ENCODE results near the gene KCTD4. TPM values are rescaled to one million over a fixed set of nuclear protein-coding genes. Genes with fewer than 3 reads are reported as not detected.
"Not testable (repeated sequence)": the region's sequence is repeated elsewhere in the genome, so short reads cannot be mapped to it uniquely, and the experiment has no call there.

Gene KCTD4
- total RNA-seq: not detected
- not detected for polyA plus RNA-seq
- long read RNA-seq, donor 1: 0 reads
- long read RNA-seq, donor 2, partial matches to known transcripts: 89 of 194 reads
- long read RNA-seq, donor 2, other reads (novel, unspliced or antisense): 105 of 194 reads
- long read RNA-seq, donor 3: 0 reads

- peaks cover 2% of the 10 kb centered on the region for H3K4me1 ChIP-seq (ENCODE audit: insufficient read depth)
- H3K4me3 ChIP-seq: no peak within 1 kb of the TSS
- 89 to 93% (median 90%) methylated on average over 2 of the region's 2 CpGs for WGBS, 3 donors
- no peak within 1 kb of the TSS for H3K27ac ChIP-seq
- no peaks in the 10 kb centered on the region for H3K9me3 ChIP-seq
- DNase-seq: no peak
- no peaks in the 10 kb centered on the region for H3K27me3 ChIP-seq
- intact Hi-C loops (cut with DNase I): no loop called here
- H3K36me3 ChIP-seq: no peaks in the 10 kb centered on the region
- TF ChIP-seq EP300 (IDR thresholded peaks at IDR 0.05): no peak
Observed at GRCh38 chr13:45200701-45201232, at the start of gene KCTD4. KCTD4 (minus strand) TSS chr13:45201045; CDS start chr13:45194567, 6,478 bp downstream.

GRCh38 chr13:45249662-45250061, 48.8 kb upstream of the KCTD4 start:
- DNase-seq: no peak
- Histone ChIP-seq H3K36me3 (no peaks in the 10 kb centered on the region), H3K4me3 (no peak overlapping the region), H3K27me3 (no peaks in the 10 kb centered on the region), H3K4me1 (ENCODE audit: insufficient read depth) (no peaks in the 10 kb centered on the region), H3K27ac (no peak overlapping the region), H3K9me3 (no peaks in the 10 kb centered on the region)
- intact Hi-C loops (cut with DNase I): no loop called here
- TF ChIP-seq POLR2A (IDR thresholded peaks at IDR 0.05): no peak
- no peak for TF ChIP-seq CTCF (IDR thresholded peaks at IDR 0.05)
- no peak for TF ChIP-seq EP300 (IDR thresholded peaks at IDR 0.05)
- 81 to 88% (median 88%) methylated on average over 3 of the region's 3 CpGs for WGBS, 3 donors

- H3K9me3 ChIP-seq; H3K36me3 ChIP-seq; H3K27me3 ChIP-seq; H3K4me1 ChIP-seq (ENCODE audit: insufficient read depth); H3K4me3 ChIP-seq; H3K27ac ChIP-seq; intact Hi-C loops (cut with DNase I); DNase-seq: not testable (repeated sequence)
- WGBS, 3 donors: 95 to 96% (median 95%) methylated on average over 7 of the region's 7 CpGs
Observed at GRCh38 chr13:45244736-45245135, 43.9 kb upstream of the KCTD4 start.

- TF ChIP-seq EP300 (IDR thresholded peaks at IDR 0.05): no peak
- no peak for TF ChIP-seq POLR2A (IDR thresholded peaks at IDR 0.05)
- no peak for TF ChIP-seq CTCF (IDR thresholded peaks at IDR 0.05)
- H3K36me3 ChIP-seq: no peaks in the 10 kb centered on the region
- DNase-seq: no peak
- 94 to 96% (median 96%) methylated on average over 8 of the region's 8 CpGs for WGBS, 3 donors
- no peaks in the 10 kb centered on the region for H3K27me3 ChIP-seq
- intact Hi-C loops (cut with DNase I): no loop called here
- H3K4me1 ChIP-seq (ENCODE audit: insufficient read depth): no peaks in the 10 kb centered on the region
- no peaks in the 10 kb centered on the region for H3K9me3 ChIP-seq
- H3K4me3 ChIP-seq: no peak overlapping the region
- H3K27ac ChIP-seq: no peak overlapping the region
Observed at GRCh38 chr13:45243077-45243476, 42.2 kb upstream of the KCTD4 start.

GRCh38 chr13:45242524-45242923, 41.7 kb upstream of the KCTD4 start:
- no peaks in the 10 kb centered on the region for H3K36me3 ChIP-seq
- TF ChIP-seq POLR2A (IDR thresholded peaks at IDR 0.05): no peak
- no peak for TF ChIP-seq EP300 (IDR thresholded peaks at IDR 0.05)
- TF ChIP-seq CTCF (IDR thresholded peaks at IDR 0.05): no peak
- no peaks in the 10 kb centered on the region for H3K4me1 ChIP-seq (ENCODE audit: insufficient read depth)
- H3K9me3 ChIP-seq: no peaks in the 10 kb centered on the region
- intact Hi-C loops (cut with DNase I): no loop called here
- H3K4me3 ChIP-seq: no peak overlapping the region
- DNase-seq: no peak
- WGBS, 3 donors: 92 to 96% (median 92%) methylated on average over 1 of the region's 1 CpG
- H3K27me3 ChIP-seq: no peaks in the 10 kb centered on the region
- H3K27ac ChIP-seq: no peak overlapping the region
